Sigmoid colon (tissue), 7 donors: Measurements from ENCODE around the gene SLCO2A1. TPM values are rescaled to one million over a fixed set of nuclear protein-coding genes. Genes with fewer than 3 reads are reported as not detected.

Experiments used
- DNase-seq: peaks from one replicate; pipeline ENCODE4 v3.0.0-alpha.2; 2019
- H3K27ac ChIP-seq, 4 donors: fragments of 200-600 bp; sonication (generic); one replicate each; pipeline ENCODE4 v1.5.1; 2016 to 2019; ENCODE audit warnings: mild to moderate bottlenecking in 1 of 4
- H3K27me3 ChIP-seq, 3 donors: fragments of 200-600 bp; sonication (generic); one replicate each; pipeline ENCODE4 v1.5.1; 2019; ENCODE audit warnings: mild to moderate bottlenecking in 1 of 3
- H3K36me3 ChIP-seq, 4 donors: fragments of 200-600 bp; sonication (generic); one replicate each; pipeline ENCODE4 v1.5.1; 2016 to 2019
- H3K4me1 ChIP-seq, 4 donors: fragments of 200-600 bp; sonication (generic); one replicate each; pipeline ENCODE4 v1.5.1; 2017 to 2019
- H3K4me3 ChIP-seq, 4 donors: fragments of 200-600 bp; sonication (generic); one replicate each; pipeline ENCODE4 v1.5.1; 2017 to 2019; ENCODE audit warnings: mild to moderate bottlenecking in 2 of 4, moderate library complexity in 1 of 4
- H3K9me3 ChIP-seq, 4 donors: fragments of 200-600 bp in 3 of 4; sonication (generic) in 3 of 4; one replicate each; pipeline versions ENCODE4 v1.5.1 to v1.6.1; 2013 to 2019
- EP300 ChIP-seq, 4 donors: sonication (generic); formaldehyde crosslinking; IDR thresholded peaks; one replicate each; pipeline ENCODE4 v1.6.1; 2017; ENCODE audit warnings: antibody characterized with exemption in 4 of 4
- POLR2A ChIP-seq, 2 donors: fragments of 450-650 bp; IDR thresholded peaks; one replicate each; pipeline ENCODE4 v1.6.1; 2016; ENCODE audit warnings: antibody characterized with exemption in 2 of 2, mild to moderate bottlenecking in 2 of 2, moderate library complexity in 2 of 2
- POLR2AphosphoS5 ChIP-seq, 4 donors: sonication (generic); formaldehyde crosslinking; IDR thresholded peaks; one replicate each; pipeline ENCODE4 v1.6.1; 2017; ENCODE audit warnings: antibody characterized with exemption in 4 of 4
- WGBS, 2 donors: extraction: QIAGEN DNeasy Blood & Tissue Kit; methylation state at CpG; one replicate each; pipeline ENCODE4 v1.1.7; 2013; 5-methylcytosine and 5-hydroxymethylcytosine counted together
- intact Hi-C: fragments of 100-400 bp; cut with DNase I; formaldehyde crosslinking; loops from one replicate; pipeline ENCODE4 v1.15.1; 2023
- polyA plus RNA-seq, 3 donors: library from polyadenylated mRNA; stranded (reverse); fragments of 200-250 nt; gene quantifications; one replicate each; pipeline ENCODE4 v1.2.3, GENCODE V29; 2013
- total RNA-seq, 4 donors: library from RNA; depleted of rRNA; stranded (reverse); fragments of >200 nt; gene quantifications; one replicate each; pipeline ENCODE4 v1.1.0, GENCODE V29; 2016
- TF ChIP-seq, protein P1 (sequence below), 4 experiments: fragments of 450-650 bp in 3 of 4; fragments of 200-600 bp in 1 of 4; IDR thresholded peaks; one replicate each; pipeline ENCODE4 v1.5.1; 2016 to 2019; ENCODE audit warnings: antibody characterized with exemption in 4 of 4, mild to moderate bottlenecking in 3 of 4, moderate library complexity in 2 of 4
- donor health status: healthy with polysubstance abuse.
- donor health status: Bipolar disorder and iron deficiency.
- donor health status: healthy.

SLCO2A1 gene
- total and polyA plus RNA-seq, 7 donors, result 1.8 to 22.1 (median 6.1) TPM

DNA sequence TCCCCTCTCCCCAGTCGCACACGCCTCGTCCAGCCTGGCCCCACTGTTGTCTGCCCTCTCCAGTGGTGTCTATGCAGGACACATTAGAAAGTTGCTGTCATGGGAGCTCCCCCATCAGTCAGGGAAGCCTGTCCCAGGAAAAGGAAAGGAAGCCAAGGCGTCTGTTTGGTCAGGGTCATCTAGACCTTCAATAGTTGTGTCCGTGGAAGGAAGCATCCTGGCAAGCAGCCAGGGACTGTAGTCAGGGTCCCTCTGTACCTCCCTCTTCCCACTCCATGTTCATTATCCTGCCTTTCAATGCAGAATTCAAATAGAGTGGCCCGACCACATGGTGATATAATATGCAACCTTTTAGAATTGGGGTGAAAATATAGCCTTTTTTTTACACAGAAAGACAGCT lies 73.4 kb downstream of the SLCO2A1 start:
- DNase-seq, result no peak
- WGBS, 2 donors, result 70 to 74% methylated on average over 6 of the region's 6 CpGs
- TF ChIP-seq EP300 (IDR thresholded peaks at IDR 0.05) (no peak), POLR2AphosphoS5 (IDR thresholded peaks at IDR 0.05) (no peak), POLR2A (IDR thresholded peaks at IDR 0.05) (no peak)
- TF ChIP-seq, protein P1, sequence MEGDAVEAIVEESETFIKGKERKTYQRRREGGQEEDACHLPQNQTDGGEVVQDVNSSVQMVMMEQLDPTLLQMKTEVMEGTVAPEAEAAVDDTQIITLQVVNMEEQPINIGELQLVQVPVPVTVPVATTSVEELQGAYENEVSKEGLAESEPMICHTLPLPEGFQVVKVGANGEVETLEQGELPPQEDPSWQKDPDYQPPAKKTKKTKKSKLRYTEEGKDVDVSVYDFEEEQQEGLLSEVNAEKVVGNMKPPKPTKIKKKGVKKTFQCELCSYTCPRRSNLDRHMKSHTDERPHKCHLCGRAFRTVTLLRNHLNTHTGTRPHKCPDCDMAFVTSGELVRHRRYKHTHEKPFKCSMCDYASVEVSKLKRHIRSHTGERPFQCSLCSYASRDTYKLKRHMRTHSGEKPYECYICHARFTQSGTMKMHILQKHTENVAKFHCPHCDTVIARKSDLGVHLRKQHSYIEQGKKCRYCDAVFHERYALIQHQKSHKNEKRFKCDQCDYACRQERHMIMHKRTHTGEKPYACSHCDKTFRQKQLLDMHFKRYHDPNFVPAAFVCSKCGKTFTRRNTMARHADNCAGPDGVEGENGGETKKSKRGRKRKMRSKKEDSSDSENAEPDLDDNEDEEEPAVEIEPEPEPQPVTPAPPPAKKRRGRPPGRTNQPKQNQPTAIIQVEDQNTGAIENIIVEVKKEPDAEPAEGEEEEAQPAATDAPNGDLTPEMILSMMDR (IDR thresholded peaks at IDR 0.05), result no peak
- intact Hi-C loops, result no loop called here
- H3K9me3 ChIP-seq, result no peaks in the 10 kb centered on the region
- H3K4me3 ChIP-seq, result no peak overlapping the region
- no peaks in the 10 kb centered on the region for H3K4me1 ChIP-seq
- H3K27ac ChIP-seq, result no peak overlapping the region
- H3K27me3 ChIP-seq, result no peaks in the 10 kb centered on the region
- H3K36me3 ChIP-seq, result no peaks in the 10 kb centered on the region

DNA sequence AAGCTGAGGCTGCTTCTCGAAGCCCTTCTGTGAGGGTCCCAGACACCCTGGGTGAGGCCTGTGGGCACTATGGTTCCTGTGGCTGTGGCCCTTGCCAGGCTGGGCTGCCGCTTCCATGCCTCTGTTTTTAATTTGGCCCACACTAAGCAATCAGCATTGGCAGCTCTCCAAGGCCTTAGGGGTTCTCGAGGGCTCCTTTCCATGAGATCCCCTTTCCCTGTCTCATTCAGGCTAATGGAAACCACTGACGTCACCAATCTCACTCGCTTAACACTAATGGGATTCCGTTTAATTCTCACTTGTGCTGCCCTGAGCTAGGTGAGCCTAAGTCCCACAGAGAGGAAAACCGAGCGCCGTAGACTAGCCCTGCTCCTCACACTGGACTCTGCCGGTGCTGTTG lies 73.8 kb downstream of the SLCO2A1 start:
- no peak overlapping the region for H3K4me3 ChIP-seq
- TF ChIP-seq, protein P1 (IDR thresholded peaks at IDR 0.05), result no peak
- TF ChIP-seq EP300 (IDR thresholded peaks at IDR 0.05) (no peak), POLR2A (IDR thresholded peaks at IDR 0.05) (no peak), POLR2AphosphoS5 (IDR thresholded peaks at IDR 0.05) (no peak)
- H3K9me3 ChIP-seq, result no peaks in the 10 kb centered on the region
- no peak overlapping the region for H3K27ac ChIP-seq
- no peaks in the 10 kb centered on the region for H3K4me1 ChIP-seq
- H3K27me3 ChIP-seq, result no peaks in the 10 kb centered on the region
- intact Hi-C loops, result no loop called here
- DNase-seq, result no peak
- WGBS, 2 donors, result 75% methylated on average over 10 of the region's 10 CpGs
- no peaks in the 10 kb centered on the region for H3K36me3 ChIP-seq

DNA sequence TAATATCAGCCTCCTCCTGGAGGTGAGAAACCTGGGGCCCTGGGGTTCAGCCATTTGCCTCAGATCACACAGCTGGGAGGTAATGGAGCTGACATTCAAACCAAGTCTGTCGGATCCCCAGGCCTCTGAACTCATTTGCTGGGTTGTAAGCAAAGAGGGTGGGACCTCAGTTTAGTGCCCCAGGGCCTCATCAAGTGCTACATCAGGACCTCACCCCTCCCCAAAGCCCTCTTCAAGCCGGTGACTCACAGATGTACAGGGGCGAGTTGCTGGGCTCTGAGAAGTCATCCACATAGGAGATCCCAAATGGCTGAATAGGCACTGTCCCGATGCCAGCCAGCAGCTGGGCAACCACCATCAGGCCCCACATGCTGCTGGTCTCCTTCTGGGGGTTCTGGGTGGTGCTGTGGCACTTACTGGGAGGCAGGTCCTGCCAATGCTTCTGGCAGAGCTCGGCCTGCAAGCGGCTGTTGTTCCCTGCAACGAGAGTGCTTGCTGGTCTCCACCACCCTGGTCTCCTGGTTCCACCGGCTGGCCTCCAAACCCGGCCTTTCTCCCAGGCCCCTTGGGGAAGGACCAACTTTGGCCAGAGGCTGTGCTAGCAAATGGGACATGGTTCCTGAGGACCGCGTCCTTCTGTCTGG lies 74.9 kb downstream of the SLCO2A1 start:
- TF ChIP-seq EP300 (IDR thresholded peaks at IDR 0.05) (no peak), POLR2AphosphoS5 (IDR thresholded peaks at IDR 0.05) (no peak), POLR2A (IDR thresholded peaks at IDR 0.05) (no peak)
- TF ChIP-seq, protein P1 (IDR thresholded peaks at IDR 0.05), result no peak
- no peak overlapping the region for H3K4me3 ChIP-seq
- no peaks in the 10 kb centered on the region for H3K36me3 ChIP-seq
- no peaks in the 10 kb centered on the region for H3K9me3 ChIP-seq
- H3K4me1 ChIP-seq, result no peaks in the 10 kb centered on the region
- H3K27me3 ChIP-seq, result no peaks in the 10 kb centered on the region
- DNase-seq, result no peak
- intact Hi-C loops, result no loop called here
- WGBS, 2 donors, result 92 to 94% methylated on average over 11 of the region's 11 CpGs
- H3K27ac ChIP-seq, result no peak overlapping the region

- intact Hi-C loops, result no loop called here
- Histone ChIP-seq H3K27me3 (no peaks in the 10 kb centered on the region), H3K36me3 (no peaks in the 10 kb centered on the region), H3K9me3 (no peaks in the 10 kb centered on the region), H3K4me1 (no peaks in the 10 kb centered on the region), H3K4me3 (no peak overlapping the region), H3K27ac (no peak overlapping the region)
- TF ChIP-seq POLR2A (IDR thresholded peaks at IDR 0.05), result no peak
- TF ChIP-seq, protein P1 (IDR thresholded peaks at IDR 0.05), result no peak
- no peak for DNase-seq
- WGBS, 2 donors, result 77 to 96% methylated on average over 6 of the region's 6 CpGs
Observed at GRCh38 chr3:133953297-133953696, 76.4 kb downstream of the SLCO2A1 start.

DNA sequence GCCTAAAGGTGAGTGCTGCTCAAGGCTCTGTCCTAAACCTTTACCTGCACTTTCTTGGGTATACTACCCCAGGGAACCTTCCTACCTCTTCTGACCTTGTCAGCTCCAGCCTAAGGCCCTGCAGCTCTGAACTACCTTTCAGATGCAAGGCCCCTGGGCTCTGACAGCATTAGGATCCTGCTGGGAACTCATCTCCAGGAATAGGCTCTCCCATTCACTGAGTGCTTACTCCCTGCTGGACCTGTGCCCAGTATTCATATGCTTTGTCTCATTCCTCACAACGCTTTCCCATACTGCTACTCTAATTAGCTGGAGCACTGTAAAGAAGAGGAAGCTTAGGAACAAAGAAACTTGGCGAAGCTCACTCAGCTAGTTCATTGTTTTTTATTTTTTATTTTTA lies 80.3 kb downstream of the SLCO2A1 start:
- H3K4me1 ChIP-seq, result peaks cover 0 to 14% (median 1%) of the 10 kb centered on the region in 4 donors
- TF ChIP-seq, protein P1 (IDR thresholded peaks at IDR 0.05), result no peak
- no peak for TF ChIP-seq POLR2AphosphoS5 (IDR thresholded peaks at IDR 0.05)
- TF ChIP-seq POLR2A (IDR thresholded peaks at IDR 0.05), result no peak
- no peak for TF ChIP-seq EP300 (IDR thresholded peaks at IDR 0.05)
- 53 to 63% methylated on average over 2 of the region's 2 CpGs for WGBS, 2 donors
- H3K27me3 ChIP-seq, result no peaks in the 10 kb centered on the region
- no peaks in the 10 kb centered on the region for H3K9me3 ChIP-seq
- no peak overlapping the region for H3K4me3 ChIP-seq
- DNase-seq, result no peak
- intact Hi-C loops, result no loop called here
- no peaks in the 10 kb centered on the region for H3K36me3 ChIP-seq
- H3K27ac ChIP-seq, result peak overlapping the region in 1 of 4 donors; percentile 4
